HS-5 (cell line): ENCODE results near the gene ATRX.
"Not testable (repeated sequence)": the region's sequence is repeated elsewhere in the genome, so short reads cannot be mapped to it uniquely, and the experiment has no call there.

Source experiments
- DNase-seq: peaks from one replicate; pipeline ENCODE4 v3.0.0-alpha.2; 2012; ENCODE audit warnings: low read depth

Gene ATRX, protein sequence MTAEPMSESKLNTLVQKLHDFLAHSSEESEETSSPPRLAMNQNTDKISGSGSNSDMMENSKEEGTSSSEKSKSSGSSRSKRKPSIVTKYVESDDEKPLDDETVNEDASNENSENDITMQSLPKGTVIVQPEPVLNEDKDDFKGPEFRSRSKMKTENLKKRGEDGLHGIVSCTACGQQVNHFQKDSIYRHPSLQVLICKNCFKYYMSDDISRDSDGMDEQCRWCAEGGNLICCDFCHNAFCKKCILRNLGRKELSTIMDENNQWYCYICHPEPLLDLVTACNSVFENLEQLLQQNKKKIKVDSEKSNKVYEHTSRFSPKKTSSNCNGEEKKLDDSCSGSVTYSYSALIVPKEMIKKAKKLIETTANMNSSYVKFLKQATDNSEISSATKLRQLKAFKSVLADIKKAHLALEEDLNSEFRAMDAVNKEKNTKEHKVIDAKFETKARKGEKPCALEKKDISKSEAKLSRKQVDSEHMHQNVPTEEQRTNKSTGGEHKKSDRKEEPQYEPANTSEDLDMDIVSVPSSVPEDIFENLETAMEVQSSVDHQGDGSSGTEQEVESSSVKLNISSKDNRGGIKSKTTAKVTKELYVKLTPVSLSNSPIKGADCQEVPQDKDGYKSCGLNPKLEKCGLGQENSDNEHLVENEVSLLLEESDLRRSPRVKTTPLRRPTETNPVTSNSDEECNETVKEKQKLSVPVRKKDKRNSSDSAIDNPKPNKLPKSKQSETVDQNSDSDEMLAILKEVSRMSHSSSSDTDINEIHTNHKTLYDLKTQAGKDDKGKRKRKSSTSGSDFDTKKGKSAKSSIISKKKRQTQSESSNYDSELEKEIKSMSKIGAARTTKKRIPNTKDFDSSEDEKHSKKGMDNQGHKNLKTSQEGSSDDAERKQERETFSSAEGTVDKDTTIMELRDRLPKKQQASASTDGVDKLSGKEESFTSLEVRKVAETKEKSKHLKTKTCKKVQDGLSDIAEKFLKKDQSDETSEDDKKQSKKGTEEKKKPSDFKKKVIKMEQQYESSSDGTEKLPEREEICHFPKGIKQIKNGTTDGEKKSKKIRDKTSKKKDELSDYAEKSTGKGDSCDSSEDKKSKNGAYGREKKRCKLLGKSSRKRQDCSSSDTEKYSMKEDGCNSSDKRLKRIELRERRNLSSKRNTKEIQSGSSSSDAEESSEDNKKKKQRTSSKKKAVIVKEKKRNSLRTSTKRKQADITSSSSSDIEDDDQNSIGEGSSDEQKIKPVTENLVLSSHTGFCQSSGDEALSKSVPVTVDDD (N-terminal part only)

DNA sequence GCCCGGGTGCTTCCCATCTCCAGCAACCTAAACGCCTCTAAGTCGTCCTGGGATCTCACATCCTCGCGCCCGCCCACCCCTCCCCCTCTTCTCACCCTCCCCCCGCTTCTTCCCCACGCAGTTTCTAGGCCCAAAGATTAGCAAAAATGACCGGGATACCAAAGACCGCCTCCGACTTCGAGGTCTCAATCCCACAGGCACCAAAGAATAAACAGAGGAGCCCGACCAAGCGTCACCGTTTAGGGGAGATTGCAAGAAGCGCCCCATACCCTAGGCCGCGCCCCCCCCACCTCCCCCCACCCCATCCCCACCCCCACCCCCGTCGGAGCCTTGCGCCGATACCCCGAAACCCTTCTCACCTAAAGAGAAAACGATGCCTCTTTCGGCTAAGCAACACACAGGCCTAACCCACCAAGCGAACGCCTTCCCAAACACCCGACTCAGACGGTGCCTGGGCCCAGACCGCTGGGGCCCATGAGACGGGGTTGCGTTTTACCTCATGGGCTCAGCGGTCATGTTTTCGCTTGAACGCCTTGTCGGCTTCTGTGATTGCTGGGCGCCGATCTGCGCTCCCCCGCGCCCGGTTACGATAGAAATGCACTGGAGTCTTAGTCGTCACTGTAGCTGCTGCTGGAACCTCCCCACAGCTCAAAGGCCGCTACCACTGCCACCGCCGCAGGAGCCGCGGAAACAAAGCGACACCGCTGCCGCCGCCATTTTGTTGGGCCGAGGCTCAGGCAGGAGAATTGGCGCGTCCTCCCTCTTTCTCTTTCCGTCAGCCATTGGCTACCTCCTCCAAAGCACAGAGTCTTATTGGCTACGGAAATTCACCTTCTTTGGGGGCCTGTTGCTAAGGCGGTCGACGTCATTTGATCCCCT is at the start of gene ATRX:
ATRX (minus strand) TSS at position 731 of the 879 bp plus-strand sequence; CDS start at position 516, 215 bp downstream.
- DNase-seq = peak; percentile 33

DNA sequence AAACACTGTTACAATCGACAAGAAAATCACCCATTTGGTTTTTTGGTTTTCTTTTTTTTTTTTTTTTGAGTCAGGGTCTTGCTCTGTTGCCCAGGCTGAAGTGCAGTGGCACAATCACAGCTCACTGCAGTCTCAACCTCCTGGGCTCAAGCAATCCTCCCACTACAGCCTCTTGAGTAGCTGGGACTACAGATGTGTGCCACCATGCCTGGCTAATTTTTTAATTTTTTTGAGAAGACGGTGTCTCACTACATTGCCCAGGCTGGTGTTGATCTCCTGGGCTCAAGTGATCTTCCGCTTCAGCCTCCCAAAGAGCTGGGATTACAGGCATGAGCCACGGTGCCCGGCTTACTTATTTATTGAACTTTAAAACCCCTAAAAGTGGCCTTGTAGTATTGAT is 45.5 kb upstream of the ATRX start:
- not testable (repeated sequence) for DNase-seq

DNA sequence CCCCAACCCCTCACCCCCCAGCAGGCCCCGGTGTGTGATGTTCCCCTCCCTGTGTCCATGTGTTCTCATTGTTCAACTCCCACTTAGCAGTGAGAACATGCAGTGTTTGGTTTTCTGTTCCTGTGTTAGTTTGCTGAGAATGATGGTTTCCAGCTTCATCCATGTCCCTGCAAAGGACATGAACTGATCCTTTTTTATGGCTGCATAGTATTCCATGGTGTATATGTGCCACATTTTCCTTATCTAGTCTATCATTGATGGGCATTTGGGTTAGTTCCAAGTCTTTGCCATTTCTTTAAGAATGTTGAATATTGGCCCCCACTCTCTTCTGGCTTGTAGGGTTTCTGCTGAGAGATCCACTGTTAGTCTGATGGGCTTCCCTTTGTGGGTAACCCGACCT is 36.0 kb upstream of the ATRX start:
- not testable (repeated sequence) for DNase-seq

DNA sequence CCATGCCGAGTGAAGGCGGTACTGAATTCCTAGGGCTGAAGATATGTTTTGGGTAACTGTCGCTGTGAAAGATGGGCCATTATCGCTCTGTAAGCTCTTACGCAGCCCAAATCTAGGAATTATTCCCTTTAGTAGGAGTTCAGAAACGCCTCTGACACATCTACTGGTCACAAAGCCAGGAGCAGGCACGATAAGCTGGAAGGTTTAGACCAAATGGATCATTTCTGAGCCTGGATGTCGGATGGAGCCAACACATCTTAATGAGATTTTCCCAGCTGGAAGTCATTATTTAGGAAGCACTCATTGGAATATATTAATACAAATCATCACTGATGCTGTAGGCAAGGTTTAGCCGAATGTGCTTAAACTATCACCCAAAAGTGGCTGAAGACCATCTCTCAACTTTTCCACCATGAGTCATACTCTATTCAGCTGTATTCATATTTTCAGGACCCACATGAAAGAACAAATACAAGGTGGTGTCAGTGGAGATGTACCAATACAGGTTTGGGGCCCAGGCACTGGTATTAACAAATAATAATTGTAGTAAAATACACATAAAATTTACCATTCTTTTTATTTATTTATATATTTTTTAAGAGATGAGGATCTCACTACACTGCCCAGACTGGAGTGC is 34.2 kb upstream of the ATRX start:
- DNase-seq = no peak

DNA sequence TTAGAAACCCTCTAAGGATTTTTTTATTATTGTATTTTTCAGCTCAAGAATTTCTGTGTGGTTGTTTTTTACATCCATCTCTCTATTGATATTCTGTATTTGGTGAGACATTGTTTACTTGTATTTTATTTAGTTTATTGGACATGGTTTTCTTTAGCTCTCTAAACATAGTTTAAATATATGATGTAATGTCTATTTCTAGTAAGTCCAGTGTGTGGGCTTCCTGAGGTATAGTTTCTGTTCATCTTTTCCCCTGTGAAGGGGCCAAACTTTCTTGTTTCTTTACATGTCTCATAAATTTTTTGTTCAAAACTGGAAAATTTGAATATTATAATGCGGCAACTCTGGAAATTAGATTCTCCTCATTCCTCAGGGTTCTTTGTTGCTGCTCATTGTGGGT is 28.2 kb upstream of the ATRX start:
- DNase-seq = no peak

DNA sequence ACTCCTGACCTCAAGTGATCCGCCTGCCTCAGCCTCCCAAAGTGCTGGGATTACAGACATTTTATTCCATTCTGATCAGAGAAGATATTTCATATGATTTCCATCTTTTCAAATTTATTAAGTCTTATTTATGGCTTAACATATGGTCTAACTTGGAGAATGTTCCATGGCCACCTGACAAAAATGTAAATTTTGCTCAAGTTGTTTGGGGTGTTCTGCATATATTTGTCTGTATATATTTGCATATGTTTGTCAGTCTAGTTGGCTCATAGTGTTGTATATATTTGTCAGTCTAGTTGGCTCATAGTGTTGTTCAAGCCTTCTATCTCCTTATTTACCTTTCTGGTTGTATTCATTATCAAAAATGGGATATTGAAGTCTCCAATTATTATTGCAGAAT is 16.2 kb upstream of the ATRX start:
- no peak for DNase-seq

DNA sequence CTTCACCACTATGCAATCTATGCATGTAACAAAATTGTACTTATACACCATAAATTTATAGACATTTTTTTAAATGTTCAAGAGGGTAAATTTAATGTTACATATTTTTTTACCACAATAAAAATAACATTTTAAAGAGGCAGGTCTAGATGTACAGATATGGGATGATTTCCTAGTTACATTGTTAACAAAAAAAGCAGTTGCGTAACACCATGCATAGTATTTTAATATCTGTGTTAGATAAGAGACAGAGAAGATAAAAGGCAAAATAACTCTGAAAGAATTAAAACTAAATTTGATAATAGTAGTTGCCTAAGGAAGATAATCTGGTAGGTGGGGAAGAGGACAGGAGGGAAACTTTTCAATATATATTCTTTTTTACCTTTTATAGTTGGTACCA is 9.1 kb upstream of the ATRX start:
- no peak for DNase-seq

DNA sequence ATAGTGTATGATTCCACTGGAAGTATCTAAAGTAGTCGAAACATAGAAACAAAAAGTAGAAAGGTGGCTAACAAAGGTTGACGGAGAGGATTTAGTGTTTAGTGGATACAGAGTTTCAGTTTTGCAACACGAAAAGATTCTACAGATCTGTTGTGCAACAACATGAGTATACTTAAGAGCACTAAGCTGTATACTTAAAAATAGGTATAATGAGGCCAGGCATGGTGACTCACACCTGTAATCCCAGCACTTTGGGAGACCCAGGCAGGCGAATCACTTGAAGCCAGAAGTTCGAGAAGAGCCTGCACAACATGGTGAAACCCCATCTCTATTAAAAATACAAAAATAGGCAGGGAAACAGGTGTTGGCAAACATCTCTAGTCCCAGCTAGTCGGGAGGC is 7.9 kb upstream of the ATRX start:
- no peak for DNase-seq

DNA sequence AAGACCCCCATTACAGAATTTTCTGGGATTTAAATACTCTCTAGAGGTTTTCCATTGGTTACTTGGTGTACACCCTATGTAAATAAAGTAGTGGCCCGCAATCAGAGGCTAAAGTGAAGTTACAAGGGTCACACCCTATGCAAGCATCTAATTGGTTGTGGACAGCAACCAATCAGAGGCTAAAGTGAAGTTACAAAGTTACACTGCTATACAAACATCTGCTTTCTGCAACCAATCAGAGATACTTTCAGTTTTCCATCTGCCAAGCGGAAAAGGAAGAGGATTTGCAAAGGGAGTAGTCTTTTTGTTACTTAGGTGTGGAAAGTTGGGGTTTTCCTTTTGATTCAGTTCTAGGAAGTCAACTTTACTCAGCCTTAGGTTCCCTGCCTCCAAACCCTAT is 2.0 kb upstream of the ATRX start:
- DNase-seq = no peak

DNA sequence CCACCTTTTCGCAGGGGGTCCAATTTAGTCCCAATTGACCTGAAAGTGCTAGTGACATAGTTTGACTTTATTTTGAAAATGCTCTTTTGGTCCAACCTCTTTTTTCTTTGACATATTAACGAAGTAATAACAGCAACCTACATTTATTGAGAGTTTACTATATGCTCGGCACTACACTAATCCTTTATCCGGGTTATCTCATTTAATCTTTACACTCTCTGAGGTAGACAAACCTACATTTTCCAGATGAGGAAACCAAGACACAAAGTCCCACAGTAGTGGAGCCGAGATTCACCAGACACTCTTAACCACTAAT is 307 bp upstream of the ATRX start:
- no peak for DNase-seq

DNA sequence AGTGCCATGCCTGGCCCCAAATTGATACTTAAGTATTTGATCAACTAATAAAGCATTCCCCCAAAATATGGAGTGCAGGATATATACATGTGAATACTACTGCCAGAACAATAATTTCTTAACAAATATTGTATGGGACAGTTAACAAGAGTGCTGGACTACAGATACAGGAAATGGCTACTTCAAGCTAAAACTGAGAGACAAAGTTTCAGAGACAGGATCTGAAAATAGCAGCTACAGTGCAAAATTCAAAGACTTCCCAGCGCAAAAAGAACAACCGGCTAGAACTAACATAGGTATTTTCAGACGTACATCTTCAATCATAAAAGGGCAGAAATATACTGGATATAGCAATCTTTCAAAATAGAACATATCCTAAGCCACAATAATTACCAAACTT is 6.3 kb downstream of the ATRX start:
- no peak for DNase-seq

DNA sequence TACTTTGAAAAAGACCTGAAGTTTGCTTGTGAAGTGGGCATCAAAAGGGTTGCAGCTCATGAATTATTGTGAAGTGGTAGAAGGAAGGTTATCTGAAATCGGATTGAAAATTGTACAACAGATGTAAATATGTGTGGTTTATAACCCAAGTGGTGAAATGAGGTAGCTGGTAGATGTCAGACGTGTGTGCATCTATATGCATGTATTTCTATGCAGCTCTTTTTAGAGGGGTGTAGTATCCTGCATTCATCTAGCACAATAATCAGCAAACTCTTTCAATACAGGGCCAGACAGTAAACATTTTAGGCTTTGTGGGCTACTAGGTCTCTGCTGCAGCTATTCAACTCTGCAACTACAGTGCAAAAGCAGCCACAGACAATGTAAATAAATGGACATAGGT is 9.4 kb downstream of the ATRX start:
- no peak for DNase-seq

DNA sequence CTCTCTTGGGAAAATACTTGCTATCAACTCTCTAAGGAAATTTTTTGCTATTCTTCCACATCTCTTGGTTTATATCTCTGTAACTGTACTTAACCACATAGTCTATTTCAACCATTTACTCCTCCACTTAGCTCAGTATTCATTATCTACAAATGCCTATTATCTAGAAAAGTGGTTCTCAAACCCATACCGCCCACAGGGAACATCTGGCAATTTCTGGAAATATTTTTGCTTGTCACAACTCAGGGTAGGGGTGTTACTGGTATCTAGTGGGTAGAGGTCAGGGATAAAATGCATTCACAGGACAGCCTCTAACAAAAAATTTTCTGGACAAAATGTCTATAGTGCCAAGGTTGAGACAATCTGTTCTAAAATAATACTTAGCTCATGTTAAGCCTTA is 14.4 kb downstream of the ATRX start:
- no peak for DNase-seq

DNA sequence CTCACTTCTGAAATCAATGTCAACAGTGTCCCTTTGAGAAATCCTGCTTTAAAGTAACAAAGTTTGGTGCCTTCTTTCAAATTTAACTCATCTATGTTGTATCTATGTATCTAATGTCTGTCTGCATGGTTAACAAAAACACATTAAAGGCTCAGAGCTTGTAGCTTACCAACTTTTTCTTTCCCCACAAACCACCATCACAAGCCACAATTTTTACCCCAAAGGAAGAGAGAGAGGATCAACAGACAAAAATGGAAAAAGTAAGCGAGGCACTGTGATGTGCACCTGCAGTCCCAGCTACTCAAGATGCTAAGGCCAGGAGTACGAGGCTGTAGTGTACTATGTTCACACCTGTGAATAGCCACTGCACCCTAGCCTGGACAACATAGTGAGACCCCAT is 17.2 kb downstream of the ATRX start:
- DNase-seq = no peak

DNA sequence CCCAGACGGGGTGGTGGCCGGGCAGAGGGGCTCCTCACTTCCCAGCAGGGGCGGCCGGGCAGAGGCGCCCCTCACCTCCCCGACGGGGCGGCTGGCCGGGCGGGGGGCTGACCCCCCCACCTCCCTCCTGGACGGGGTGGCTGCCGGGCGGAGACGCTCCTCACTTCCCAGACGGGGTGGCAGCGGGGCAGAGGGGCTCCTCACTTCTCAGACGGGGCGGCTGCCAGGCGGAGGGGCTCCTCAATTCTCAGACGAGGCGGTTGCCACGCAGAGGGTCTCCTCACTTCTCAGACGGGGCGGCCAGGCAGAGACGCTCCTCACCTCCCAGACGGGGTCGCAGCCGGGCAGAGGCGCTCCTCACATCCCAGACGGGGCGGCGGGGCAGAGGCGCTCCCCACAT is 19.8 kb downstream of the ATRX start:
- not testable (repeated sequence) for DNase-seq

DNA sequence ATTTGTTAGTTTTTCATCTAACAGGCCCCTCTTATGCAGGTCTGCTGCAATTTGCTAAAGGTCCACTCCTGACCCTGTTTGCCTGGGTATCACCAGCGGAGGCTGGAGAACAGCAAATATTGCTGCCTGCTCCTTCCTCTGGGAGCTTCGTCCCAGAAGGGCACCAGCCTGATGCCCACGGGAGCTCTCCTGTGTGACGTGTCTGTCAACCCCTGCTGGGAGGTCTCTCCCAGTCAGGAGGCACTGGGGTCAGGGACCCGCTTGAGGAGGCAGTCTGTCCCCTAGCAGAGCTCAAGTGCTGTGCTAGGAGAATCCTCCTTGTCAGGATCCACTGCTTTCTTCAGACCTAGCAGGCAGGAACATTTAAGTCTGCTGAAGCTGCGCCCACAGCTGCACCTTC is 30.5 kb downstream of the ATRX start:
- no peak for DNase-seq

DNA sequence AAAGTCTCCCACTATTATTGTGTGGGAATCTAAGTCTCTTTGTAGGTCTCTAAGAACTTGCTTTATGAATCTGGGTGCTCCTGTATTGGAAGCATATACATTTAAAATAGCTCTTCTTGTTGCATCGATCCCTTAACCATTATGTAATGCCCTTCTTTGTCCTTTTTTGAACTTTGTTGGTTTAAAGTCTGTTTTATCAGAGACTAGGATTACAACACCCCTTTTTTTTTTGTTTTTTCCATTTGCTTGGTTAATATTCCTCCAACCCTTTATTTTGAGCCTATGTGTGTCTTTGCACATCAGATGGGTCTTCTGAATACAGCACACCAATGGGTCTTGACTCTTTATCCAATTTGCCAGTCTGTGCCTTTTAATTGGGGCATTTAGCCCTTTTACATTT is 32.1 kb downstream of the ATRX start:
- not testable (repeated sequence) for DNase-seq

DNA sequence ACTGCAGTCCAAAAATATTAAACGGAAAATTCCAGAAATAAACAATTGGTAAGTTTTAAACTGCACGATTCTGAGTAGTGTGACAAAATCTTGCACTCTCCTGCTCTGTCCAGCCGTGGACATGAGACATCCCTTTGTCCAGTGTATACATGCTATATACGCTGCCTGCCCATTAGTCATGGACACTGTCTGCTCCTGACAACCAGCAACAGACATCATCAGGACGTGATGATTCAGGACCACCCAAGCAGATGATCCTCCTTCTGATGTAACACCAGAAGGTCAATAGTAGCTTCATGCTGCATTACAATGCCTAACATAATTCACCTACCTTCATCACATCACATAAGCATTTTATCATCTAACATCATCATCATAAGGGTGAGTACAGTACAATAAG is 36.3 kb downstream of the ATRX start:
- DNase-seq = peak; percentile 28

DNA sequence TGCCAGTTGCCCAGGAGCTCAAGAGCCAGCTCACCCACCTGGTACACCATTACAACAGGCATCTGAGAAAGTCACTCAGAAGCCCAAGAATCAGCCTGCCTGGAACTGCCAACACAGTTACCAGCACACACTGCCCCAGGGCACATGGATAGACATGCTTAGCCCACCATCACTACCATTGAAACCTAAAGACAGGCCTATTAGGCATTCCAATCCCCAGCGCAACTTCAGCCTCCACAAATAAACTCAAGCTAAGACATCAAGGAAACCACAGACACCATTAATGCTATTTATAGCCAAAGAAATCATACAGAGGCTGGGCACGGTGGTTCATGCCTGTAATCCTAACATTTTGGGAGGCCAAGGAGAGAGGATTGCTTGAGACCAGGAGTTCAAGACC is 42.3 kb downstream of the ATRX start:
- no peak for DNase-seq

DNA sequence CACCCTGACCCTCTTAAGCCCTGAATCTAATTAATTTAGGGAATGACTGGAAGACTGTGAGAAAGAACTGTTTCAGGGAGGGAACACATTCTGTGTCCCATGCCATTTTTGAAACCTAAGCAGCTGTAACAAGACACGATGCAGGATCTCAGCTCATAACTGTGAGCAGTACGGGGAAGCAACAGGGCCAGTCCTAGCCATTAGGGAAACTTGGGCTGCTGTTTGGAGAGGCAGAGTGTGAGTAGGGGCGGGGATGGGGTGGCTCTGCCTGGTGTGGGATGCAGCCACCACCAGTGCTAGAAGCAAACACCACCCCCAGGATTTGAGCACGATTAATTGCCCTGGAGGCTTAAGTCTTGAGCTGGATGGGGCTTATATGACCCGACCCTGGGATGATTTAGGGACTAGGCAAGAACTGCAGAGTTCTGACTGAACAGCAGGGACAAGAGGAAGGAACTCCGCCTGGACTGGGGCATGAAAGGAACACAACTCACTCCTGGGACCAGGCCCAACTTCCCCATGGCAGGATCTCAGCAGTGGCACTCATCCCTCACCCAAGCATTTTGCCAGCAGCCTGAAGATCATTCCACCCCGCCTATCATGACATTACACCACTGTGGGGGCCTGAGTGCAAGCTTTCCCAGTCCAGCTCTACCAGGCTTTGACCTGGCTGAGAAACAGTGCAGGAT is 43.1 kb downstream of the ATRX start:
- no peak for DNase-seq
